ENCODE data around the gene MAP1LC3A.

The MAP1LC3A gene

GRCh38 chr20:34537651-34538050 lies 20.9 kb upstream of the MAP1LC3A start:
- Mint-ChIP-seq H3K36me3 (peaks cover 55% of the 10 kb centered on the region), H3K4me1 (peaks cover 15% of the 10 kb centered on the region), H3K4me3 (no peak overlapping the region), H3K27me3 (no peaks in the 10 kb centered on the region), H3K9me3 (no peaks in the 10 kb centered on the region), H3K27ac (no peak overlapping the region)
- no peak for ATAC-seq

GRCh38 chr20:34538671-34539123 lies 19.8 kb upstream of the MAP1LC3A start:
- Mint-ChIP-seq H3K4me1 (peaks cover 15% of the 10 kb centered on the region), H3K9me3 (no peaks in the 10 kb centered on the region), H3K4me3 (no peak overlapping the region), H3K27me3 (no peaks in the 10 kb centered on the region), H3K36me3 (peaks cover 57% of the 10 kb centered on the region), H3K27ac (no peak overlapping the region)
- ATAC-seq, result no peak

GRCh38 chr20:34539756-34540155 lies 18.8 kb upstream of the MAP1LC3A start:
- Mint-ChIP-seq H3K4me1 (peaks cover 15% of the 10 kb centered on the region), H3K4me3 (no peak overlapping the region), H3K27ac (peak overlapping the region; percentile 37), H3K27me3 (no peaks in the 10 kb centered on the region), H3K9me3 (no peaks in the 10 kb centered on the region), H3K36me3 (peaks cover 49% of the 10 kb centered on the region)
- no peak for ATAC-seq

- Mint-ChIP-seq H3K36me3 (peaks cover 42% of the 10 kb centered on the region), H3K4me3 (no peak overlapping the region)
- no peak for ATAC-seq
Observed at GRCh38 chr20:34540596-34541263, 17.8 kb upstream of the MAP1LC3A start.

GRCh38 chr20:34541264-34541901 lies 17.1 kb upstream of the MAP1LC3A start:
- no peaks in the 10 kb centered on the region for H3K27me3 Mint-ChIP-seq
- no peak overlapping the region for H3K4me3 Mint-ChIP-seq
- no peaks in the 10 kb centered on the region for H3K9me3 Mint-ChIP-seq
- H3K4me1 Mint-ChIP-seq, result peaks cover 15% of the 10 kb centered on the region
- no peak for ATAC-seq
- H3K27ac Mint-ChIP-seq, result peak overlapping the region; percentile 52
- H3K36me3 Mint-ChIP-seq, result peaks cover 37% of the 10 kb centered on the region

More at GRCh38 chr20:34540596-34541263, 17.8 kb upstream of the MAP1LC3A start:
- no peaks in the 10 kb centered on the region for H3K9me3 Mint-ChIP-seq
- H3K27ac Mint-ChIP-seq, result peak overlapping the region; percentile 52
- no peaks in the 10 kb centered on the region for H3K27me3 Mint-ChIP-seq
- peaks cover 15% of the 10 kb centered on the region for H3K4me1 Mint-ChIP-seq

- H3K36me3 Mint-ChIP-seq, result peaks cover 36% of the 10 kb centered on the region
- H3K4me3 Mint-ChIP-seq, result no peak overlapping the region
- H3K9me3 Mint-ChIP-seq, result no peaks in the 10 kb centered on the region
- ATAC-seq, result no peak
- H3K27ac Mint-ChIP-seq, result peak overlapping the region; percentile 52
- H3K27me3 Mint-ChIP-seq, result no peaks in the 10 kb centered on the region
- peaks cover 15% of the 10 kb centered on the region for H3K4me1 Mint-ChIP-seq
Observed at GRCh38 chr20:34541917-34542316, 16.6 kb upstream of the MAP1LC3A start.

- no peaks in the 10 kb centered on the region for H3K9me3 Mint-ChIP-seq
- peaks cover 15% of the 10 kb centered on the region for H3K4me1 Mint-ChIP-seq
- peaks cover 2% of the 10 kb centered on the region for H3K27me3 Mint-ChIP-seq
- peak overlapping the region; percentile 52 for H3K27ac Mint-ChIP-seq
- no peak overlapping the region for H3K4me3 Mint-ChIP-seq
- no peak for ATAC-seq
- H3K36me3 Mint-ChIP-seq, result peaks cover 32% of the 10 kb centered on the region
Observed at GRCh38 chr20:34542439-34542838, 16.1 kb upstream of the MAP1LC3A start.

- H3K36me3 Mint-ChIP-seq, result peaks cover 32% of the 10 kb centered on the region
- peaks cover 12% of the 10 kb centered on the region for H3K27me3 Mint-ChIP-seq
- H3K9me3 Mint-ChIP-seq, result no peaks in the 10 kb centered on the region
- peaks cover 15% of the 10 kb centered on the region for H3K4me1 Mint-ChIP-seq
- no peak for ATAC-seq
- H3K4me3 Mint-ChIP-seq, result no peak overlapping the region
- H3K27ac Mint-ChIP-seq, result no peak overlapping the region
Observed at GRCh38 chr20:34543463-34544056, 15.0 kb upstream of the MAP1LC3A start.

GRCh38 chr20:34544109-34544796 lies 14.3 kb upstream of the MAP1LC3A start:
- H3K27me3 Mint-ChIP-seq, result peaks cover 12% of the 10 kb centered on the region
- H3K4me3 Mint-ChIP-seq, result no peak overlapping the region
- ATAC-seq, result no peak
- H3K4me1 Mint-ChIP-seq, result peaks cover 15% of the 10 kb centered on the region
- no peaks in the 10 kb centered on the region for H3K9me3 Mint-ChIP-seq
- H3K27ac Mint-ChIP-seq, result no peak overlapping the region
- H3K36me3 Mint-ChIP-seq, result peaks cover 32% of the 10 kb centered on the region

GRCh38 chr20:34546751-34547181 lies 11.8 kb upstream of the MAP1LC3A start:
- peaks cover 8% of the 10 kb centered on the region for H3K4me1 Mint-ChIP-seq
- H3K36me3 Mint-ChIP-seq, result peaks cover 8% of the 10 kb centered on the region
- no peak overlapping the region for H3K4me3 Mint-ChIP-seq
- no peak overlapping the region for H3K27ac Mint-ChIP-seq
- H3K27me3 Mint-ChIP-seq, result peaks cover 12% of the 10 kb centered on the region
- no peak for ATAC-seq
- H3K9me3 Mint-ChIP-seq, result no peaks in the 10 kb centered on the region

- H3K9me3 Mint-ChIP-seq, result no peaks in the 10 kb centered on the region
Observed at GRCh38 chr20:34547844-34548613, 10.5 kb upstream of the MAP1LC3A start.

GRCh38 chr20:34549291-34549928 lies 9.1 kb upstream of the MAP1LC3A start:
- Mint-ChIP-seq H3K36me3 (no peaks in the 10 kb centered on the region), H3K27ac (no peak overlapping the region), H3K4me1 (peaks cover 6% of the 10 kb centered on the region), H3K27me3 (peaks cover 12% of the 10 kb centered on the region), H3K4me3 (no peak overlapping the region), H3K9me3 (no peaks in the 10 kb centered on the region)
- ATAC-seq, result no peak

More at GRCh38 chr20:34547844-34548613, 10.5 kb upstream of the MAP1LC3A start:
- Mint-ChIP-seq H3K27ac (no peak overlapping the region), H3K36me3 (no peaks in the 10 kb centered on the region), H3K4me1 (peaks cover 6% of the 10 kb centered on the region), H3K4me3 (no peak overlapping the region), H3K27me3 (peaks cover 12% of the 10 kb centered on the region)
- ATAC-seq, result no peak

- no peaks in the 10 kb centered on the region for H3K36me3 Mint-ChIP-seq
- H3K4me3 Mint-ChIP-seq, result no peak overlapping the region
- peaks cover 12% of the 10 kb centered on the region for H3K27me3 Mint-ChIP-seq
- ATAC-seq, result no peak
- no peaks in the 10 kb centered on the region for H3K9me3 Mint-ChIP-seq
- H3K4me1 Mint-ChIP-seq, result peaks cover 6% of the 10 kb centered on the region
- H3K27ac Mint-ChIP-seq, result no peak overlapping the region
Observed at GRCh38 chr20:34549929-34550305, 8.6 kb upstream of the MAP1LC3A start.

- ATAC-seq, result no peak
- no peaks in the 10 kb centered on the region for H3K36me3 Mint-ChIP-seq
- H3K27ac Mint-ChIP-seq, result peak overlapping the region; percentile 10
- no peaks in the 10 kb centered on the region for H3K9me3 Mint-ChIP-seq
- H3K4me3 Mint-ChIP-seq, result no peak overlapping the region
- peaks cover 9% of the 10 kb centered on the region for H3K27me3 Mint-ChIP-seq
- peaks cover 6% of the 10 kb centered on the region for H3K4me1 Mint-ChIP-seq
Observed at GRCh38 chr20:34552569-34552968, 5.9 kb upstream of the MAP1LC3A start.
